ENCODE data around the gene OR2M3.
A peak's percentile ranks its signal among the peaks of the same experiment; 100 is the strongest.
"Not testable (repeated sequence)": the region's sequence is repeated elsewhere in the genome, so short reads cannot be mapped to it uniquely, and the experiment has no call there.

OR2M3 gene

DNA sequence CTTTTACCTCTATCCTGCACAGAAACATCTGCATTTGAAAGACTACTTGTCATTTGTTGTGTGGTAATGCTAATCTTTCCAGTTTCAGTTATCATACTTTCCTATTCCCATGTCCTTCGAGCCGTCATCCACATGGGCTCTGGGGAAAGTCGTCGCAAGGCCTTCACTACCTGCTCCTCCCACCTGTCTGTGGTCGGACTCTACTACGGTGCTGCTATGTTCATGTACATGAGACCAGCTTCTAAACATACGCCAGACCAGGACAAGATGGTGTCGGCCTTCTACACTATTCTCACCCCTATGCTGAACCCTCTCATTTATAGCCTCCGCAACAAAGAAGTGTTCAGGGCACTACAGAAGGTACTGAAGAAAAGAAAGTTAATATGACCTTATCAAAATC, 42.4 kb downstream of the OR2M3 start:
- Histone ChIP-seq H3K27me3 (ENCODE audit: insufficient read depth, low read length, poor library complexity) (no peaks in the 10 kb centered on the region), H3K27ac (ENCODE audit: low read length) (no peak overlapping the region), H3K4me3 (ENCODE audit: low read depth in 1 of 2, low read length in 2 of 2) (no peak overlapping the region), H3K4me1 (ENCODE audit: insufficient read depth, low read length) (no peaks in the 10 kb centered on the region), H3K79me2 (ENCODE audit: insufficient read depth, low read length) (no peaks in the 10 kb centered on the region), H4K20me1 (ENCODE audit: insufficient read depth, low read length) (no peaks in the 10 kb centered on the region), H3K9me3 (ENCODE audit: insufficient read depth, low read length, severe bottlenecking) (no peaks in the 10 kb centered on the region), H3K36me3 (ENCODE audit: insufficient read depth, low read length) (no peaks in the 10 kb centered on the region), H3K9ac (ENCODE audit: low read depth, low read length) (no peak overlapping the region), H2AFZ (ENCODE audit: low read depth, low read length) (no peak overlapping the region), H3K4me2 (ENCODE audit: insufficient read depth, low read length) (no peak overlapping the region)
- DNase-seq (no peak), ATAC-seq (ENCODE audit: insufficient read depth, low read depth) (no peak)
- TF ChIP-seq, protein P1, sequence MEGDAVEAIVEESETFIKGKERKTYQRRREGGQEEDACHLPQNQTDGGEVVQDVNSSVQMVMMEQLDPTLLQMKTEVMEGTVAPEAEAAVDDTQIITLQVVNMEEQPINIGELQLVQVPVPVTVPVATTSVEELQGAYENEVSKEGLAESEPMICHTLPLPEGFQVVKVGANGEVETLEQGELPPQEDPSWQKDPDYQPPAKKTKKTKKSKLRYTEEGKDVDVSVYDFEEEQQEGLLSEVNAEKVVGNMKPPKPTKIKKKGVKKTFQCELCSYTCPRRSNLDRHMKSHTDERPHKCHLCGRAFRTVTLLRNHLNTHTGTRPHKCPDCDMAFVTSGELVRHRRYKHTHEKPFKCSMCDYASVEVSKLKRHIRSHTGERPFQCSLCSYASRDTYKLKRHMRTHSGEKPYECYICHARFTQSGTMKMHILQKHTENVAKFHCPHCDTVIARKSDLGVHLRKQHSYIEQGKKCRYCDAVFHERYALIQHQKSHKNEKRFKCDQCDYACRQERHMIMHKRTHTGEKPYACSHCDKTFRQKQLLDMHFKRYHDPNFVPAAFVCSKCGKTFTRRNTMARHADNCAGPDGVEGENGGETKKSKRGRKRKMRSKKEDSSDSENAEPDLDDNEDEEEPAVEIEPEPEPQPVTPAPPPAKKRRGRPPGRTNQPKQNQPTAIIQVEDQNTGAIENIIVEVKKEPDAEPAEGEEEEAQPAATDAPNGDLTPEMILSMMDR (IDR thresholded peaks at IDR 0.05; ENCODE audit: borderline replicate concordance, extremely low read depth, low read length, poor library complexity, severe bottlenecking) = no peak
- no peak for TF ChIP-seq EZH2 (IDR thresholded peaks at IDR 0.05; ENCODE audit: borderline replicate concordance, low read depth, low read length, severe bottlenecking)

DNA sequence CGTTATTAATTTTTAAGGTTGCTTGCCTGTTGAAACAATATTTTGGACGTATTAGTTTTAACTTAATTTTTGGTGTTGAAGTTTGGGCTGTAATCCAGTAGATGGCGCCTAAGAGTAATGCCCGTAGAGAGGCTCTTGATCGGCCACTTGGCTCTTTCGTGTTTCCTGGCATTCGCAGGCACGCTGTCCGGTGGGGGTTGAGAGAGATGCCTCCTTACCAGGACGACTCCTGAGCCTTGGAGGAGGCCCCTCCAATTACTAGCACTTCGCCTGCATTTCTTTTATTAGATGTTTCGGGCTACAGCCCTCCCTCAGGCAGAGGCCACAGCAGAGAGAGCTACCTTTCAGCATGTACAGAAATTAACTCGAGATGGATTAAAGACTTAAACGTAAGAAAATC, 46.1 kb downstream of the OR2M3 start:
- Histone ChIP-seq H3K4me2 (ENCODE audit: insufficient read depth, low read length) (no peak overlapping the region), H3K79me2 (ENCODE audit: insufficient read depth, low read length) (no peaks in the 10 kb centered on the region), H3K36me3 (ENCODE audit: insufficient read depth, low read length) (no peaks in the 10 kb centered on the region), H3K4me3 (ENCODE audit: low read depth in 1 of 2, low read length in 2 of 2) (no peak overlapping the region), H4K20me1 (ENCODE audit: insufficient read depth, low read length) (no peaks in the 10 kb centered on the region), H3K9ac (ENCODE audit: low read depth, low read length) (no peak overlapping the region), H3K27me3 (ENCODE audit: insufficient read depth, low read length, poor library complexity) (no peaks in the 10 kb centered on the region), H3K4me1 (ENCODE audit: insufficient read depth, low read length) (no peaks in the 10 kb centered on the region), H2AFZ (ENCODE audit: low read depth, low read length) (no peak overlapping the region), H3K9me3 (ENCODE audit: insufficient read depth, low read length, severe bottlenecking) (no peaks in the 10 kb centered on the region), H3K27ac (ENCODE audit: low read length) (no peak overlapping the region)
- ATAC-seq (ENCODE audit: insufficient read depth, low read depth) (peak; percentile 69), DNase-seq (peak; percentile 32)
- TF ChIP-seq, protein P1 (IDR thresholded peaks at IDR 0.05; ENCODE audit: borderline replicate concordance, extremely low read depth, low read length, poor library complexity, severe bottlenecking) = peak; percentile 80
- no peak for TF ChIP-seq EZH2 (IDR thresholded peaks at IDR 0.05; ENCODE audit: borderline replicate concordance, low read depth, low read length, severe bottlenecking)

DNA sequence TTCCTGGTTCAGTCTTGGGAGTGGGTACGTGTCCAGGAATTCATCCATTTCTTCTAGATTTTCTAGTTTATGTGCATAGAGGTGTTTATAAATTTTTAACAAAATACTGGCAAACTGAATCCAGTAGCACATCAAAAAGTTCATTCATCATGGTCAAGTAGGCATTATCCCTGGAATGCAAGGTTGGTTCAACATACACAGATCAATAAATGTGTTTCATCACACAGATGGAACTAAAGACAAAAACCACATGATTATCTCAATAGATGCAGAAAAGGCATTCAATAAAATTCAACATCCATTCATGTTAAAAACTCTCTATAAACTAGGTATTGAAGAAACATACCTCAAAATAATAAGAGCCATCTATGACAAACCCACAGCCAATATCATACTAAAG, 62.2 kb downstream of the OR2M3 start:
- H2AFZ ChIP-seq (ENCODE audit: low read depth, low read length); H3K9ac ChIP-seq (ENCODE audit: low read depth, low read length); H3K27ac ChIP-seq (ENCODE audit: low read length); H3K79me2 ChIP-seq (ENCODE audit: insufficient read depth, low read length); H3K9me3 ChIP-seq (ENCODE audit: insufficient read depth, low read length, severe bottlenecking); H3K36me3 ChIP-seq (ENCODE audit: insufficient read depth, low read length); ATAC-seq (ENCODE audit: insufficient read depth, low read depth); H3K4me2 ChIP-seq (ENCODE audit: insufficient read depth, low read length); H3K4me3 ChIP-seq (ENCODE audit: low read depth in 1 of 2, low read length in 2 of 2); DNase-seq; H3K27me3 ChIP-seq (ENCODE audit: insufficient read depth, low read length, poor library complexity); H3K4me1 ChIP-seq (ENCODE audit: insufficient read depth, low read length); H4K20me1 ChIP-seq (ENCODE audit: insufficient read depth, low read length): not testable (repeated sequence)
